HEK293 (cell line): ENCODE measurements around the gene RPS6KA2.

Experiments used
- KLF16 ChIP-seq: fragments of 450-650 bp; formaldehyde crosslinking; IDR thresholded peaks from 2 replicates; pipeline ENCODE4 v1.5.1; 2017; ENCODE audit warnings: missing biosample characterization, missing genetic modification characterization
- ZFP3 ChIP-seq: fragments of 450-650 bp; formaldehyde crosslinking; IDR thresholded peaks from 2 replicates; pipeline ENCODE4 v1.5.1; 2016; ENCODE audit warnings: low read depth, missing biosample characterization, missing genetic modification characterization
- ZNF776 ChIP-seq: fragments of 450-650 bp; formaldehyde crosslinking; IDR thresholded peaks from 2 replicates; pipeline ENCODE4 v1.5.0; 2017; ENCODE audit warnings: missing biosample characterization, missing genetic modification characterization, borderline replicate concordance
- TF ChIP-seq, protein P1 (sequence below): fragments of 450-650 bp; formaldehyde crosslinking; IDR thresholded peaks from 2 replicates; pipeline ENCODE4 v1.5.1; 2016; ENCODE audit warnings: missing biosample characterization, missing genetic modification characterization
- TF ChIP-seq, protein P2 (sequence below): fragments of 450-650 bp; formaldehyde crosslinking; IDR thresholded peaks from 2 replicates; pipeline ENCODE4 v1.5.1; 2016; ENCODE audit warnings: missing biosample characterization, missing genetic modification characterization

DNA sequence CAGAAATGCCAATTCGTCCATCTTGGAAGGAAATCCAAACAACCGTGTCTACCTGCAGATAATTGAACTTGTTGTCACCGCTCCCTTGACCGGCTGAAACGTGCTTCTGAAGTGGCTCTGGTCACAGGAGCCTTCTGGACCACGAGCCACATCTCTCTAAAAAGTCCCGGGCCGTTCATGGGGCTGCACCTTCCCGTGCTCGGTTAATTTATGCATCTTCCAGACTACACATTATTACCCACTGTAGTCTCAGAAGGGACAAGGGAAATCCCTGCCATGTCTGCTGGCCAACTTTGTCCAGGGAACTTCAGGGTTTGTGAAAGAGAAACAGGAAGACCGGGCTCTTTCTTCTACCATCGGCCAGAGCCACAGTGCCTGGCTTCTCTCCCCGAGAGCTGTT, 180.9 kb downstream of the RPS6KA2 start:
- no peak for TF ChIP-seq ZFP3
- no peak for TF ChIP-seq KLF16 (tag by site-specific recombination)
- TF ChIP-seq, protein P1, sequence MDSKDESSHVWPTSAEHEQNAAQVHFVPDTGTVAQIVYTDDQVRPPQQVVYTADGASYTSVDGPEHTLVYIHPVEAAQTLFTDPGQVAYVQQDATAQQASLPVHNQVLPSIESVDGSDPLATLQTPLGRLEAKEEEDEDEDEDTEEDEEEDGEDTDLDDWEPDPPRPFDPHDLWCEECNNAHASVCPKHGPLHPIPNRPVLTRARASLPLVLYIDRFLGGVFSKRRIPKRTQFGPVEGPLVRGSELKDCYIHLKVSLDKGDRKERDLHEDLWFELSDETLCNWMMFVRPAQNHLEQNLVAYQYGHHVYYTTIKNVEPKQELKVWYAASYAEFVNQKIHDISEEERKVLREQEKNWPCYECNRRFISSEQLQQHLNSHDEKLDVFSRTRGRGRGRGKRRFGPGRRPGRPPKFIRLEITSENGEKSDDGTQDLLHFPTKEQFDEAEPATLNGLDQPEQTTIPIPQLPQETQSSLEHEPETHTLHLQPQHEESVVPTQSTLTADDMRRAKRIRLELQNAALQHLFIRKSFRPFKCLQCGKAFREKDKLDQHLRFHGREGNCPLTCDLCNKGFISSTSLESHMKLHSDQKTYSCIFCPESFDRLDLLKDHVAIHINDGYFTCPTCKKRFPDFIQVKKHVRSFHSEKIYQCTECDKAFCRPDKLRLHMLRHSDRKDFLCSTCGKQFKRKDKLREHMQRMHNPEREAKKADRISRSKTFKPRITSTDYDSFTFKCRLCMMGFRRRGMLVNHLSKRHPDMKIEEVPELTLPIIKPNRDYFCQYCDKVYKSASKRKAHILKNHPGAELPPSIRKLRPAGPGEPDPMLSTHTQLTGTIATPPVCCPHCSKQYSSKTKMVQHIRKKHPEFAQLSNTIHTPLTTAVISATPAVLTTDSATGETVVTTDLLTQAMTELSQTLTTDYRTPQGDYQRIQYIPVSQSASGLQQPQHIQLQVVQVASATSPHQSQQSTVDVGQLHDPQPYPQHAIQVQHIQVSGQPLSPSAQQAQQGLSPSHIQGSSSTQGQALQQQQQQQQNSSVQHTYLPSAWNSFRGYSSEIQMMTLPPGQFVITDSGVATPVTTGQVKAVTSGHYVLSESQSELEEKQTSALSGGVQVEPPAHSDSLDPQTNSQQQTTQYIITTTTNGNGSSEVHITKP (tag by site-specific recombination): no peak
- TF ChIP-seq, protein P2, sequence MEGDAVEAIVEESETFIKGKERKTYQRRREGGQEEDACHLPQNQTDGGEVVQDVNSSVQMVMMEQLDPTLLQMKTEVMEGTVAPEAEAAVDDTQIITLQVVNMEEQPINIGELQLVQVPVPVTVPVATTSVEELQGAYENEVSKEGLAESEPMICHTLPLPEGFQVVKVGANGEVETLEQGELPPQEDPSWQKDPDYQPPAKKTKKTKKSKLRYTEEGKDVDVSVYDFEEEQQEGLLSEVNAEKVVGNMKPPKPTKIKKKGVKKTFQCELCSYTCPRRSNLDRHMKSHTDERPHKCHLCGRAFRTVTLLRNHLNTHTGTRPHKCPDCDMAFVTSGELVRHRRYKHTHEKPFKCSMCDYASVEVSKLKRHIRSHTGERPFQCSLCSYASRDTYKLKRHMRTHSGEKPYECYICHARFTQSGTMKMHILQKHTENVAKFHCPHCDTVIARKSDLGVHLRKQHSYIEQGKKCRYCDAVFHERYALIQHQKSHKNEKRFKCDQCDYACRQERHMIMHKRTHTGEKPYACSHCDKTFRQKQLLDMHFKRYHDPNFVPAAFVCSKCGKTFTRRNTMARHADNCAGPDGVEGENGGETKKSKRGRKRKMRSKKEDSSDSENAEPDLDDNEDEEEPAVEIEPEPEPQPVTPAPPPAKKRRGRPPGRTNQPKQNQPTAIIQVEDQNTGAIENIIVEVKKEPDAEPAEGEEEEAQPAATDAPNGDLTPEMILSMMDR (tag by site-specific recombination): no peak
- TF ChIP-seq ZNF776: no peak
